Fibroblast of lung (primary cell): ENCODE data around the gene BMP6.

Experiments used
- CTCF ChIP-seq, 2 donors: IDR thresholded peaks in 1 of 2; conservative IDR thresholded peaks in 1 of 2; 1 replicate in 1 of 2; 2 replicates in 1 of 2; pipeline ENCODE4 v1.5.1; 2011 to 2012; ENCODE audit warnings: low read length in 2 of 2, control low read depth in 1 of 2, inconsistent platforms in 1 of 2, low read depth in 1 of 2, mild to moderate bottlenecking in 1 of 2
- EZH2 ChIP-seq: IDR thresholded peaks from 2 replicates; pipeline ENCODE4 v1.5.1; 2012; ENCODE audit warnings: low read length, control low read depth, mild to moderate bottlenecking; ENCODE audit errors: missing control alignments

- TF ChIP-seq CTCF (conservative IDR thresholded peaks at IDR 0.05 in 1 of 2, IDR thresholded peaks at IDR 0.05 in 1 of 2; ENCODE audit: low read depth in 1 of 2, low read length in 2 of 2) (no peak), EZH2 (no peak)
Observed at GRCh38 chr6:7828124-7828523, 102.2 kb downstream of the BMP6 start.
